ENCODE measurements around the gene CCDC8.

Gene CCDC8

GRCh38 chr19:46453661-46454060 is 40.3 kb upstream of the CCDC8 start:
- no peak overlapping the region for H3K4me3 ChIP-seq (ENCODE audit: low read depth, low read length)
- no peak for DNase-seq (ENCODE audit: low read depth)
- no peak for TF ChIP-seq CTCF (conservative IDR thresholded peaks at IDR 0.05; ENCODE audit: low read depth, low read length)

- no peak for TF ChIP-seq CTCF (conservative IDR thresholded peaks at IDR 0.05; ENCODE audit: low read depth, low read length)
- no peak for DNase-seq (ENCODE audit: low read depth)
- H3K4me3 ChIP-seq (ENCODE audit: low read depth, low read length) = no peak overlapping the region
These were observed 38.8 kb upstream of the CCDC8 start for GRCh38 chr19:46452186-46452585.

GRCh38 chr19:46451352-46451751 is 38.0 kb upstream of the CCDC8 start:
- no peak overlapping the region for H3K4me3 ChIP-seq (ENCODE audit: low read depth, low read length)
- DNase-seq (ENCODE audit: low read depth) = no peak
- no peak for TF ChIP-seq CTCF (conservative IDR thresholded peaks at IDR 0.05; ENCODE audit: low read depth, low read length)

- no peak overlapping the region for H3K4me3 ChIP-seq (ENCODE audit: low read depth, low read length)
- DNase-seq (ENCODE audit: low read depth) = no peak
- TF ChIP-seq CTCF (conservative IDR thresholded peaks at IDR 0.05; ENCODE audit: low read depth, low read length) = no peak
These were observed 37.4 kb upstream of the CCDC8 start for GRCh38 chr19:46450737-46451136.

GRCh38 chr19:46449228-46449627 is 35.9 kb upstream of the CCDC8 start:
- no peak for TF ChIP-seq CTCF (conservative IDR thresholded peaks at IDR 0.05; ENCODE audit: low read depth, low read length)
- DNase-seq (ENCODE audit: low read depth) = no peak
- no peak overlapping the region for H3K4me3 ChIP-seq (ENCODE audit: low read depth, low read length)

- DNase-seq (ENCODE audit: low read depth) = no peak
- no peak for TF ChIP-seq CTCF (conservative IDR thresholded peaks at IDR 0.05; ENCODE audit: low read depth, low read length)
- H3K4me3 ChIP-seq (ENCODE audit: low read depth, low read length) = no peak overlapping the region
These were observed 35.2 kb upstream of the CCDC8 start for GRCh38 chr19:46448601-46449000.

- TF ChIP-seq CTCF (conservative IDR thresholded peaks at IDR 0.05; ENCODE audit: low read depth, low read length) = no peak
- no peak overlapping the region for H3K4me3 ChIP-seq (ENCODE audit: low read depth, low read length)
- DNase-seq (ENCODE audit: low read depth) = no peak
These were observed 34.5 kb upstream of the CCDC8 start for GRCh38 chr19:46447824-46448223.
